ENCODE data around the gene JAZF1. TPM values are rescaled to one million over a fixed set of nuclear protein-coding genes. Genes with fewer than 3 reads are reported as not detected.

JAZF1 gene
- total RNA-seq, 1 experiment from 2014 or later, result 3.4 TPM

- TF ChIP-seq TCF7L2 (IDR thresholded peaks at IDR 0.05; ENCODE audit: borderline replicate concordance, extremely low read depth, insufficient read depth, insufficient read length) (no peak), ZNF274 (IDR thresholded peaks at IDR 0.05; ENCODE audit: low read depth, low read length) (no peak), ELF1 (IDR thresholded peaks at IDR 0.05; ENCODE audit: borderline replicate concordance, low read depth) (no peak)
- TF ChIP-seq, protein P1, sequence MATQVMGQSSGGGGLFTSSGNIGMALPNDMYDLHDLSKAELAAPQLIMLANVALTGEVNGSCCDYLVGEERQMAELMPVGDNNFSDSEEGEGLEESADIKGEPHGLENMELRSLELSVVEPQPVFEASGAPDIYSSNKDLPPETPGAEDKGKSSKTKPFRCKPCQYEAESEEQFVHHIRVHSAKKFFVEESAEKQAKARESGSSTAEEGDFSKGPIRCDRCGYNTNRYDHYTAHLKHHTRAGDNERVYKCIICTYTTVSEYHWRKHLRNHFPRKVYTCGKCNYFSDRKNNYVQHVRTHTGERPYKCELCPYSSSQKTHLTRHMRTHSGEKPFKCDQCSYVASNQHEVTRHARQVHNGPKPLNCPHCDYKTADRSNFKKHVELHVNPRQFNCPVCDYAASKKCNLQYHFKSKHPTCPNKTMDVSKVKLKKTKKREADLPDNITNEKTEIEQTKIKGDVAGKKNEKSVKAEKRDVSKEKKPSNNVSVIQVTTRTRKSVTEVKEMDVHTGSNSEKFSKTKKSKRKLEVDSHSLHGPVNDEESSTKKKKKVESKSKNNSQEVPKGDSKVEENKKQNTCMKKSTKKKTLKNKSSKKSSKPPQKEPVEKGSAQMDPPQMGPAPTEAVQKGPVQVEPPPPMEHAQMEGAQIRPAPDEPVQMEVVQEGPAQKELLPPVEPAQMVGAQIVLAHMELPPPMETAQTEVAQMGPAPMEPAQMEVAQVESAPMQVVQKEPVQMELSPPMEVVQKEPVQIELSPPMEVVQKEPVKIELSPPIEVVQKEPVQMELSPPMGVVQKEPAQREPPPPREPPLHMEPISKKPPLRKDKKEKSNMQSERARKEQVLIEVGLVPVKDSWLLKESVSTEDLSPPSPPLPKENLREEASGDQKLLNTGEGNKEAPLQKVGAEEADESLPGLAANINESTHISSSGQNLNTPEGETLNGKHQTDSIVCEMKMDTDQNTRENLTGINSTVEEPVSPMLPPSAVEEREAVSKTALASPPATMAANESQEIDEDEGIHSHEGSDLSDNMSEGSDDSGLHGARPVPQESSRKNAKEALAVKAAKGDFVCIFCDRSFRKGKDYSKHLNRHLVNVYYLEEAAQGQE (IDR thresholded peaks at IDR 0.05; ENCODE audit: low read depth), result no peak
Observed at GRCh38 chr7:28203508-28204240, 23.1 kb upstream of the JAZF1 start (continued).

DNA sequence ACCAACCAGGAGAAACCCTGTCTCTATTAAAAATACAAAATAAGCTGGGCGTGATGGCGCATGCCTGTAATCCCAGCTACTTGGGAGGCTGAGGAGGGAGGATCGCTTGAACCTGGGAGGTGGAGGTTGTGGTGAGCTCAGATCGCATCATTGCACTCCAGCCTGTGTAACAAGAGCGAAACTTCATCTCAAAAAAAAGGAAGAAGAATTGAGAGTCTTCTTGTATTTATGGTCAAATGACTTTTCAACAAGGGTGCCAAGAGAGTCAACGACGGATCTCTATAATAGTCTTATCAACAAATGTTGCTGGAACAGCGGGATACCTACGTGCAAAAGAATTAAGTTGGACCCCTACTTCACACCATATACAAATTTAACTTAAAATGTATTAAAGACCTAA, 21.6 kb upstream of the JAZF1 start:
- intact Hi-C loops (cut with micrococcal nuclease), result no loop called here
- H3K36me3 ChIP-seq (ENCODE audit: control insufficient read depth in 1 of 2, insufficient read depth in 2 of 2, low read length in 2 of 2), result no peaks in the 10 kb centered on the region
- no peaks in the 10 kb centered on the region for H3K27me3 ChIP-seq (ENCODE audit: insufficient read depth, low read length)
- H3K79me2 ChIP-seq (ENCODE audit: insufficient read depth, low read length), result no peaks in the 10 kb centered on the region
- no peaks in the 10 kb centered on the region for H3K9me3 ChIP-seq (ENCODE audit: control insufficient read depth in 1 of 2, insufficient read depth in 1 of 2, low read depth in 1 of 2, low read length in 2 of 2)
- DNase-seq (ENCODE audit: low read depth, low spot score) (no peak), ATAC-seq (no peak)
- H3K4me1 ChIP-seq (ENCODE audit: control insufficient read depth in 1 of 2, insufficient read depth in 2 of 2, low read length in 2 of 2), result no peaks in the 10 kb centered on the region; a peak in 1 of 4 replicates
- no peak overlapping the region for H2AFZ ChIP-seq (ENCODE audit: low read depth, low read length, poor library complexity, severe bottlenecking)
- CTCF ChIA-PET, result no interaction called here
- RAD21 ChIA-PET (ENCODE audit: low non-redundant PET in 1 of 2, low total read pairs in 2 of 2, uncharacterized antibody in 2 of 2, unreplicated experiment in 2 of 2), result no interaction called here
- no TSS peak for BruUV-seq (replicated peaks)
- H3K27ac ChIP-seq (ENCODE audit: low read depth, low read length), result no peak overlapping the region
- no peak overlapping the region for H3K4me2 ChIP-seq (ENCODE audit: low read length)
- POLR2A ChIA-PET, result no interaction called here
- H3K9ac ChIP-seq (ENCODE audit: low read length), result no peak overlapping the region
- no peak overlapping the region for H3K4me3 ChIP-seq (replicated peaks in 1 of 2; ENCODE audit: low read depth in 1 of 2, low read length in 2 of 2)
- no peaks in the 10 kb centered on the region for H4K20me1 ChIP-seq (ENCODE audit: insufficient read depth)
- no peaks in the 10 kb centered on the region for H3K9me2 ChIP-seq (ENCODE audit: insufficient read depth)
- no peak for TF ChIP-seq POLR2AphosphoS5 (IDR thresholded peaks at IDR 0.05; ENCODE audit: low read depth, low read length)
- no peak for TF ChIP-seq MAX (IDR thresholded peaks at IDR 0.05)
- TF ChIP-seq, protein P1 (IDR thresholded peaks at IDR 0.05; ENCODE audit: low read depth), result no peak
- TF ChIP-seq EGR1 (IDR thresholded peaks at IDR 0.05; ENCODE audit: low read depth), result no peak
- TF ChIP-seq POLR2A (IDR thresholded peaks at IDR 0.05; ENCODE audit: borderline replicate concordance, extremely low read depth, insufficient read depth, insufficient read length), result no peak
- TF ChIP-seq ZBTB33 (IDR thresholded peaks at IDR 0.05; ENCODE audit: extremely low read depth, insufficient replicate concordance, low read length), result no peak
- no peak for TF ChIP-seq ELF1 (IDR thresholded peaks at IDR 0.05; ENCODE audit: borderline replicate concordance, low read depth)
- no peak for TF ChIP-seq CTCF (IDR thresholded peaks at IDR 0.05 in 2 of 3, conservative IDR thresholded peaks at IDR 0.05 in 1 of 3; ENCODE audit: borderline replicate concordance in 1 of 3, insufficient read depth in 1 of 3, low read depth in 2 of 3, low read length in 2 of 3)
- TF ChIP-seq ZNF274 (IDR thresholded peaks at IDR 0.05; ENCODE audit: low read depth, low read length), result no peak
